H9 (cell line): ENCODE measurements around the gene C5orf46. TPM values are rescaled to one million over a fixed set of nuclear protein-coding genes. Genes with fewer than 3 reads are reported as not detected.

Source experiments
- DNase-seq: peaks from one replicate; pipeline ENCODE4 v3.0.0-alpha.2; 2017
- H2AFZ ChIP-seq: one replicate; pipeline ENCODE4 v1.6.1; 2013; ENCODE audit warnings: mild to moderate bottlenecking, low read length, control low read depth, moderate library complexity
- H2AK5ac ChIP-seq: 2 replicates; pipeline ENCODE4 v1.6.1; 2013; ENCODE audit warnings: low read length, control low read depth, mixed read lengths; ENCODE audit not compliant: insufficient read length
- H2BK120ac ChIP-seq: one replicate; pipeline ENCODE4 v1.6.1; 2013; ENCODE audit warnings: low read depth, mild to moderate bottlenecking, low read length, control low read depth, inconsistent platforms; ENCODE audit not compliant: poor library complexity, severe bottlenecking
- H2BK12ac ChIP-seq: 2 replicates; pipeline ENCODE4 v1.6.1; 2013; ENCODE audit warnings: low read length, control low read depth, mixed read lengths, low read depth; ENCODE audit not compliant: insufficient read length
- H2BK15ac ChIP-seq: 2 replicates; pipeline ENCODE4 v1.6.1; 2013; ENCODE audit warnings: low read depth, low read length, control low read depth
- H2BK20ac ChIP-seq: one replicate; pipeline ENCODE4 v1.6.1; 2013; ENCODE audit warnings: low read depth, mild to moderate bottlenecking, low read length, control low read depth, inconsistent platforms; ENCODE audit not compliant: poor library complexity, severe bottlenecking
- H2BK5ac ChIP-seq: 2 replicates; pipeline ENCODE4 v1.6.1; 2013; ENCODE audit warnings: low read length, control low read depth, mixed read lengths; ENCODE audit not compliant: insufficient read length
- H3K14ac ChIP-seq: 2 replicates; pipeline ENCODE4 v1.6.1; 2013; ENCODE audit warnings: low read length, control low read depth; ENCODE audit not compliant: insufficient read depth
- H3K18ac ChIP-seq: 2 replicates; pipeline ENCODE4 v1.6.1; 2013; ENCODE audit warnings: low read depth, mild to moderate bottlenecking, mixed read lengths, low read length, control low read depth; ENCODE audit not compliant: insufficient read length
- H3K23ac ChIP-seq: 2 replicates; pipeline ENCODE4 v1.6.1; 2013; ENCODE audit warnings: low read length, control low read depth, mixed read lengths, low read depth; ENCODE audit not compliant: insufficient read length
- H3K23me2 ChIP-seq: 2 replicates; pipeline ENCODE4 v1.6.1; 2013; ENCODE audit warnings: low read depth, mild to moderate bottlenecking, mixed read lengths, low read length, control low read depth; ENCODE audit not compliant: insufficient read length, poor library complexity, severe bottlenecking
- H3K27ac ChIP-seq: 2 replicates; pipeline ENCODE4 v1.5.1; 2013; ENCODE audit warnings: low read length, control low read depth, mixed read lengths, low read depth; ENCODE audit not compliant: insufficient read length
- H3K27me3 ChIP-seq: 2 replicates; pipeline ENCODE4 v1.6.1; 2013; ENCODE audit warnings: low read length, control low read depth, inconsistent platforms; ENCODE audit not compliant: insufficient read depth
- H3K4ac ChIP-seq: 2 replicates; pipeline ENCODE4 v1.6.1; 2013; ENCODE audit warnings: low read depth, mild to moderate bottlenecking, control low read depth, inconsistent platforms, low read length, moderate library complexity
- H3K4me1 ChIP-seq: 2 replicates; pipeline ENCODE4 v1.6.1; 2013; ENCODE audit warnings: low read length, control low read depth, inconsistent platforms; ENCODE audit not compliant: insufficient read depth
- H3K4me2 ChIP-seq: 2 replicates; pipeline ENCODE4 v1.6.1; 2013; ENCODE audit warnings: low read length, control low read depth, mixed read lengths; ENCODE audit not compliant: insufficient read length, insufficient read depth
- H3K56ac ChIP-seq: 2 replicates; pipeline ENCODE4 v1.6.1; 2013; ENCODE audit warnings: low read depth, mild to moderate bottlenecking, mixed read lengths, low read length, control low read depth; ENCODE audit not compliant: insufficient read length
- H3K79me1 ChIP-seq: 2 replicates; pipeline ENCODE4 v1.6.1; 2013; ENCODE audit warnings: low read depth, mild to moderate bottlenecking, moderate library complexity, low read length, control low read depth, inconsistent platforms; ENCODE audit not compliant: insufficient read depth, poor library complexity, severe bottlenecking
- H3K79me2 ChIP-seq: 2 replicates; pipeline ENCODE4 v1.6.1; 2013; ENCODE audit warnings: low read length, control low read depth, inconsistent platforms; ENCODE audit not compliant: insufficient read depth
- H3K9ac ChIP-seq: 2 replicates; pipeline ENCODE4 v1.6.1; 2013; ENCODE audit warnings: low read length, control low read depth, mixed read lengths; ENCODE audit not compliant: insufficient read length; ENCODE audit errors: extremely low read depth
- H3K9me3 ChIP-seq: one replicate; pipeline ENCODE4 v1.6.1; 2013; ENCODE audit warnings: low read depth, low read length, inconsistent platforms; ENCODE audit not compliant: control insufficient read depth
- H3T11ph ChIP-seq: one replicate; pipeline ENCODE4 v1.6.1; 2013; ENCODE audit warnings: mild to moderate bottlenecking, low read length, control low read depth, inconsistent platforms
- H4K20me1 ChIP-seq: one replicate; pipeline ENCODE4 v1.6.1; 2013; ENCODE audit not compliant: control insufficient read depth, insufficient read length, insufficient read depth
- H4K5ac ChIP-seq: 2 replicates; pipeline ENCODE4 v1.6.1; 2013; ENCODE audit warnings: low read depth, mild to moderate bottlenecking, mixed read lengths, low read length, control low read depth; ENCODE audit not compliant: insufficient read length
- H4K8ac ChIP-seq: replicated peaks from 2 replicates; pipeline ENCODE4 v1.6.1; 2013; ENCODE audit warnings: low read length, control low read depth, mixed read lengths, low read depth; ENCODE audit not compliant: insufficient read length
- H4K91ac ChIP-seq: 2 replicates; pipeline ENCODE4 v1.6.1; 2013; ENCODE audit warnings: low read depth, mild to moderate bottlenecking, moderate library complexity, mixed read lengths, low read length, control low read depth; ENCODE audit not compliant: insufficient read length
- H3K27ac Mint-ChIP-seq, 3 experiments: 2 replicates in 2 of 3; 3 replicates in 1 of 3; pipeline ENCODE4 v1.8.0; 2020 to 2021; ENCODE audit warnings: mixed read lengths in 3 of 3, mild to moderate bottlenecking in 1 of 3, moderate library complexity in 1 of 3
- H3K27me3 Mint-ChIP-seq: 2 replicates; pipeline ENCODE4 v1.8.0; 2021; ENCODE audit warnings: low read depth, mild to moderate bottlenecking, moderate library complexity, mixed read lengths
- H3K36me3 Mint-ChIP-seq, 3 experiments: 2 replicates in 2 of 3; 3 replicates in 1 of 3; pipeline ENCODE4 v1.8.0; 2020 to 2021; ENCODE audit warnings: low read depth in 3 of 3, mixed read lengths in 3 of 3; ENCODE audit not compliant: insufficient read depth in 1 of 3
- H3K4me1 Mint-ChIP-seq, 2 experiments: 2 replicates each; pipeline ENCODE4 v1.8.0; 2020; ENCODE audit warnings: mixed read lengths in 2 of 2
- H3K4me3 Mint-ChIP-seq, 2 experiments: 2 replicates in 1 of 2; 3 replicates in 1 of 2; pipeline ENCODE4 v1.8.0; 2020 to 2021; ENCODE audit warnings: mild to moderate bottlenecking in 2 of 2, mixed read lengths in 2 of 2, moderate library complexity in 1 of 2
- H3K9me3 Mint-ChIP-seq, 2 experiments: 2 replicates in 1 of 2; 3 replicates in 1 of 2; pipeline ENCODE4 v1.8.0; 2020; ENCODE audit warnings: mild to moderate bottlenecking in 2 of 2, mixed read lengths in 2 of 2, moderate library complexity in 1 of 2
- WGBS: extraction: QIAGEN DNeasy Blood & Tissue Kit; methylation state at CpG from one replicate; pipeline ENCODE4 v1.1.7; 2013; ENCODE audit warnings: missing lambda C conversion rate, low lambda C conversion rate, mixed read lengths; ENCODE audit not compliant: insufficient read length; ENCODE audit errors: extremely low coverage; 5-methylcytosine and 5-hydroxymethylcytosine counted together
- total RNA-seq: library from RNA; stranded (reverse); gene quantifications from 2 replicates; pipeline ENCODE4 v1.2.1, GENCODE V29; 2021
- TF ChIP-seq, protein P1 (sequence below): fragments of 200-600 bp; sonication (generic); conservative IDR thresholded peaks from 3 replicates; pipeline ENCODE4 v1.8.0; 2021; ENCODE audit warnings: antibody characterized with exemption, mild to moderate bottlenecking

The C5orf46 gene
- total RNA-seq, 1 experiment from 2014 or later, result not detected

DNA sequence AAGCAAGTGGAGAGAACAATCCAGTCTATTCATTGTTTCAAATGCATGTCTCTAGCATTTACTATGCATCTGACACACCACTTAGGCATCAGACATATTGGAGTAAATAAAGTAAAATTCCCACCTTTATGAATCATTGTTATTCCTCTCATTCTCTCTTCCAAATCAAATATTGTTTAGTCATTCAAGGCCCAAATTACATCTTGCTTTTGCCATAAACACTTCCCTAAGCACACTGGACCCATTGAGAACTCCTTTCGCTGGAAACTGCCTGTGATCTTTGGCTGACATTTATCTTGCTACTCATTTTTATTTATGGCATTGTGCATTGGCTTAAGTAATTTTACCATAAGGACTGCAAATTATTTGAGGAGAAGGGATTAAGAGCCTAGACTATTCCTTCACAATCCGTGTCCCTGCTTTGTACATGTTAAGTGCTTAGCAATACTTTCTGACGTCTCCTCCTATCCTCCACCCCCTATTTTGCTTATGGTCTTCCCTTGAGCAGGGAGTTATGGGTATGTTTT lies 7.4 kb downstream of the C5orf46 start:
- H3K9me3 Mint-ChIP-seq, result no peaks in the 10 kb centered on the region
- H3K4me1 Mint-ChIP-seq, result peaks cover 9 to 12% of the 10 kb centered on the region in 2 experiments
- no peak overlapping the region for H3K4me2 ChIP-seq

More for the DNA sequence above, 7.4 kb downstream of the C5orf46 start:
- Histone ChIP-seq H3K79me2 (no peaks in the 10 kb centered on the region), H3K27ac (no peak overlapping the region), H4K91ac (no peak overlapping the region), H3K27me3 (no peaks in the 10 kb centered on the region), H2BK5ac (no peak overlapping the region), H3K9me3 (no peaks in the 10 kb centered on the region), H3K56ac (no peak overlapping the region), H3K9ac (no peak overlapping the region), H4K20me1 (no peaks in the 10 kb centered on the region), H4K8ac (no peak overlapping the region), H3K23me2 (no peaks in the 10 kb centered on the region), H3T11ph (no peak overlapping the region), H2AFZ (no peak overlapping the region), H3K4me1 (no peaks in the 10 kb centered on the region), H3K23ac (no peak overlapping the region), H3K18ac (no peak overlapping the region), H2BK20ac (no peak overlapping the region), H2BK15ac (no peak overlapping the region), H2BK12ac (no peak overlapping the region), H3K79me1 (no peaks in the 10 kb centered on the region), H4K5ac (no peak overlapping the region), H2BK120ac (no peak overlapping the region), H3K4ac (no peak overlapping the region), H2AK5ac (no peak overlapping the region), H3K14ac (no peak overlapping the region)
- Mint-ChIP-seq H3K27me3 (no peaks in the 10 kb centered on the region), H3K27ac (no peak overlapping the region), H3K4me3 (no peak overlapping the region), H3K36me3 (no peaks in the 10 kb centered on the region)
- TF ChIP-seq, protein P1, sequence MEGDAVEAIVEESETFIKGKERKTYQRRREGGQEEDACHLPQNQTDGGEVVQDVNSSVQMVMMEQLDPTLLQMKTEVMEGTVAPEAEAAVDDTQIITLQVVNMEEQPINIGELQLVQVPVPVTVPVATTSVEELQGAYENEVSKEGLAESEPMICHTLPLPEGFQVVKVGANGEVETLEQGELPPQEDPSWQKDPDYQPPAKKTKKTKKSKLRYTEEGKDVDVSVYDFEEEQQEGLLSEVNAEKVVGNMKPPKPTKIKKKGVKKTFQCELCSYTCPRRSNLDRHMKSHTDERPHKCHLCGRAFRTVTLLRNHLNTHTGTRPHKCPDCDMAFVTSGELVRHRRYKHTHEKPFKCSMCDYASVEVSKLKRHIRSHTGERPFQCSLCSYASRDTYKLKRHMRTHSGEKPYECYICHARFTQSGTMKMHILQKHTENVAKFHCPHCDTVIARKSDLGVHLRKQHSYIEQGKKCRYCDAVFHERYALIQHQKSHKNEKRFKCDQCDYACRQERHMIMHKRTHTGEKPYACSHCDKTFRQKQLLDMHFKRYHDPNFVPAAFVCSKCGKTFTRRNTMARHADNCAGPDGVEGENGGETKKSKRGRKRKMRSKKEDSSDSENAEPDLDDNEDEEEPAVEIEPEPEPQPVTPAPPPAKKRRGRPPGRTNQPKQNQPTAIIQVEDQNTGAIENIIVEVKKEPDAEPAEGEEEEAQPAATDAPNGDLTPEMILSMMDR, result no peak
- no peak for DNase-seq
- no CpG with 5 or more reads among the region's 3 CpGs for WGBS
